Endothelial cell of umbilical vein (primary cell): ENCODE data around the gene LPP. TPM values are rescaled to one million over a fixed set of nuclear protein-coding genes. Genes with fewer than 3 reads are reported as not detected.

Experiments
- BruUV-seq: library from RNA; stranded (reverse); fragments of 400-500 nt; replicated peaks from 2 replicates; lab custom pipeline; 2021; lab: Mats Ljungman, UMichigan
- CTCF ChIA-PET: fragments of 300-600, 350-600 bp; sonication (Branson Sonifier 250); formaldehyde crosslinking; loops from one replicate; lab custom pipeline; 2021; ENCODE audit warnings: antibody characterized with exemption, inconsistent platforms; lab: Charles Lee
- POLR2A ChIA-PET: fragments of 300-600, 350-600 bp; sonication (Branson Sonifier 250); formaldehyde crosslinking; loops from one replicate; lab custom pipeline; 2021; ENCODE audit warnings: antibody characterized with exemption, inconsistent platforms; lab: Charles Lee
- DNase-seq: peaks from one replicate; pipeline ENCODE4 v3.0.0-alpha.2; 2011; ENCODE audit warnings: low read depth, low spot score
- FAIRE-seq: peaks from 2 replicates; lab custom pipeline; 2011; peaks lifted over from hg19 to GRCh38; lab: Jason Lieb, UNC
- H2AFZ ChIP-seq: 2 replicates; pipeline ENCODE4 v1.6.0; 2012; ENCODE audit warnings: low read depth, low read length, control low read depth, inconsistent platforms
- H3K27ac ChIP-seq: 2 replicates; pipeline ENCODE4 v1.5.1; 2011; ENCODE audit warnings: low read depth, mild to moderate bottlenecking, control low read depth, low read length, moderate library complexity; ENCODE audit not compliant: insufficient read depth
- H3K27me3 ChIP-seq, 2 experiments: 2 replicates each; pipeline versions ENCODE4 v1.6.0 to v1.6.1; 2011; ENCODE audit warnings: low read length in 2 of 2, mixed read lengths in 1 of 2; ENCODE audit not compliant: control insufficient read depth in 2 of 2, insufficient read depth in 2 of 2
- H3K36me3 ChIP-seq, 2 experiments: 2 replicates in 1 of 2; 3 replicates in 1 of 2; pipeline ENCODE4 v1.5.1; 2011; ENCODE audit warnings: low read length in 2 of 2, mild to moderate bottlenecking in 1 of 2, moderate library complexity in 1 of 2; ENCODE audit not compliant: control insufficient read depth in 2 of 2, insufficient read depth in 2 of 2; ENCODE audit errors: extremely low read depth in 1 of 2
- H3K4me1 ChIP-seq: 3 replicates; pipeline ENCODE4 v1.5.1; 2011; ENCODE audit warnings: mild to moderate bottlenecking, low read length; ENCODE audit not compliant: control insufficient read depth, insufficient read depth; ENCODE audit errors: extremely low read depth
- H3K4me2 ChIP-seq: 2 replicates; pipeline ENCODE4 v1.6.1; 2011; ENCODE audit warnings: low read length, control low read depth, mixed read lengths; ENCODE audit not compliant: insufficient read depth
- H3K4me3 ChIP-seq, 3 experiments: fragments of 200-600 bp in 1 of 3; sonication (generic), shearing (Covaris generic) in 1 of 3; replicated peaks in 1 of 3; 2 replicates each; pipeline ENCODE4 v1.5.1; 2011 to 2016; ENCODE audit warnings: control low read depth in 3 of 3, low read length in 3 of 3, mild to moderate bottlenecking in 2 of 3, inconsistent platforms in 1 of 3, low read depth in 1 of 3, moderate library complexity in 1 of 3; ENCODE audit not compliant: insufficient read depth in 1 of 3
- H3K79me2 ChIP-seq: 2 replicates; pipeline ENCODE4 v1.6.0; 2012; ENCODE audit warnings: low read length, inconsistent platforms; ENCODE audit not compliant: control insufficient read depth, insufficient read depth
- H3K9ac ChIP-seq: replicated peaks from 2 replicates; pipeline ENCODE3; 2011; ENCODE audit warnings: low read length, control low read depth; ENCODE audit not compliant: insufficient read depth; ENCODE audit errors: extremely low read depth
- H3K9me1 ChIP-seq: replicated peaks from 3 replicates; pipeline ENCODE4 v1.6.0; 2011; ENCODE audit warnings: mild to moderate bottlenecking, low read length; ENCODE audit not compliant: control insufficient read depth, insufficient read depth; ENCODE audit errors: extremely low read depth
- H3K9me3 ChIP-seq: replicated peaks from 2 replicates; pipeline ENCODE4 v1.5.1; 2012; ENCODE audit warnings: low read length, inconsistent platforms; ENCODE audit not compliant: control insufficient read depth, insufficient read depth
- H4K20me1 ChIP-seq: replicated peaks from 2 replicates; pipeline ENCODE3; 2011; ENCODE audit warnings: mild to moderate bottlenecking, low read length; ENCODE audit not compliant: control insufficient read depth, insufficient read depth; ENCODE audit errors: extremely low read depth
- EZH2 ChIP-seq: IDR thresholded peaks from 2 replicates; pipeline ENCODE4 v1.6.1; 2012; ENCODE audit warnings: borderline replicate concordance, low read depth, mild to moderate bottlenecking, moderate library complexity, low read length, inconsistent platforms; ENCODE audit not compliant: severe bottlenecking
- FOS ChIP-seq: IDR thresholded peaks from 2 replicates; pipeline ENCODE4 v1.6.1; 2011; ENCODE audit warnings: mild to moderate bottlenecking, low read length, moderate library complexity, borderline replicate concordance; ENCODE audit not compliant: insufficient read depth
- GATA2 ChIP-seq: IDR thresholded peaks from 2 replicates; pipeline ENCODE4 v1.7.0; 2011; ENCODE audit warnings: low read depth, mild to moderate bottlenecking, moderate library complexity, mixed read lengths, low read length; ENCODE audit not compliant: insufficient read length, insufficient read depth
- JUN ChIP-seq: IDR thresholded peaks from 2 replicates; pipeline ENCODE4 v1.6.1; 2011; ENCODE audit warnings: borderline replicate concordance, low read depth; ENCODE audit not compliant: insufficient read length, insufficient read depth
- MYC ChIP-seq: IDR thresholded peaks from one replicate; pipeline ENCODE4 v1.6.1; 2011; ENCODE audit warnings: mild to moderate bottlenecking, low read depth, low read length
- POLR2A ChIP-seq: IDR thresholded peaks from 2 replicates; pipeline ENCODE4 v1.6.1; 2012; ENCODE audit warnings: low read depth, mild to moderate bottlenecking, control low read depth, low read length
- POLR2AphosphoS5 ChIP-seq: IDR thresholded peaks from 2 replicates; pipeline ENCODE4 v1.6.1; 2012; ENCODE audit warnings: low read depth, mild to moderate bottlenecking, control low read depth, low read length, moderate library complexity; ENCODE audit not compliant: insufficient read depth
- dilution Hi-C: fragments of 300-500 bp; cut with MboI; formaldehyde crosslinking; loops from one replicate; pipeline ENCODE4 v1.15.0; 2019; ENCODE audit warnings: low sequenced_read_pairs; ENCODE audit not compliant: extremely low pct_ligation_motif_present
- intact Hi-C: fragments of 100-400 bp; cut with micrococcal nuclease; formaldehyde crosslinking; loops from one replicate; pipeline ENCODE4 v1.10.0; 2022
- polyA plus RNA-seq, 4 experiments: library from polyadenylated mRNA; depleted of rRNA in 3 of 4; stranded (reverse) in 3 of 4; unstranded in 1 of 4; fragments of >200 nt; gene quantifications; 2 replicates each; pipeline versions ENCODE4 v1.2.1 to v1.2.3, GENCODE V29; 2011 to 2012; ENCODE audit warnings: missing spikeins in 1 of 4
- total RNA-seq: library from RNA; stranded (reverse); gene quantifications from 2 replicates; pipeline ENCODE4 v1.2.3, GENCODE V29; 2021
- TF ChIP-seq, protein P1 (sequence below): IDR thresholded peaks from 2 replicates; pipeline ENCODE4 v1.6.1; 2011; ENCODE audit not compliant: insufficient read depth, insufficient read length
- TF ChIP-seq, protein P2 (sequence below), 2 donors: IDR thresholded peaks; 1 replicate in 1 of 2; 2 replicates in 1 of 2; pipeline ENCODE4 v1.5.1; 2011; ENCODE audit warnings: low read length in 2 of 2, mild to moderate bottlenecking in 2 of 2, moderate library complexity in 2 of 2, control low read depth in 1 of 2, inconsistent platforms in 1 of 2, low read depth in 1 of 2; ENCODE audit not compliant: insufficient read depth in 1 of 2; ENCODE audit errors: extremely low read depth in 1 of 2

The LPP gene
- total and polyA plus RNA-seq, 2 donors (not counting 3 experiments of a cell fraction or from before 2014, with no cell fraction given): 16.9 to 153 TPM

DNA sequence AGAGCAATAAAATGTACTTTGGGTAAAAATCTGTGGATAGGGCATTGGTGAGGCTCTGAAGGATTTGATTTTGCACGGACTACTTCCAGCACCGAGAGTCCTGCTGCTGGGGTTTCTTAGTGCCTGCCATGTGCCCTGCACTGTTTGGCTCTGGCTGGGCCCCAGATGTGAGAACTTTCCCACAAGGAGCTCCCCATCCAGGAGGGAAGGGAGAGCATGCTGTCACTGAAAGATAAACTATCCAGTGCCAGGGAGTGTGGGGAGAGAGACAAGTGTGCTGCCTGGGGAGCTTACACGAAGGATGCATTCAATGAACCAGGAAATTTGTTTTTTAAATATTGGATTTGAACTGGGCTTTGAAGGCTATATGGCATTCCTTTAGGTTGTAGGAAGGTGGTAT lies 30.2 kb downstream of the LPP start:
- H4K20me1 ChIP-seq: peaks cover 8% of the 10 kb centered on the region
- no peaks in the 10 kb centered on the region for H3K27me3 ChIP-seq
- intact Hi-C loops: no loop called here
- no peak overlapping the region for H3K9ac ChIP-seq
- H3K27ac ChIP-seq: no peak overlapping the region
- no peak overlapping the region for H3K4me3 ChIP-seq
- BruUV-seq: no TSS peak
- no peak for FAIRE-seq
- H3K79me2 ChIP-seq: peaks cover 46% of the 10 kb centered on the region
- no peak for DNase-seq
- H3K4me2 ChIP-seq: no peak overlapping the region
- POLR2A ChIA-PET: no interaction called here
- CTCF ChIA-PET: interaction anchor here (0.8 to 1.0 kb wide), 2 partner anchors 22 to 178 kb away, joined by 3 to 4 read pairs; no protein-coding TSS in a partner anchor
- no peaks in the 10 kb centered on the region for H3K9me1 ChIP-seq
- H3K9me3 ChIP-seq: no peaks in the 10 kb centered on the region
- dilution Hi-C loops: no loop called here
- TF ChIP-seq FOS: no peak
- no peak for TF ChIP-seq EZH2
- TF ChIP-seq JUN: no peak
- TF ChIP-seq POLR2AphosphoS5: no peak
- no peak for TF ChIP-seq POLR2A
- no peak for TF ChIP-seq MYC
- TF ChIP-seq, protein P1, sequence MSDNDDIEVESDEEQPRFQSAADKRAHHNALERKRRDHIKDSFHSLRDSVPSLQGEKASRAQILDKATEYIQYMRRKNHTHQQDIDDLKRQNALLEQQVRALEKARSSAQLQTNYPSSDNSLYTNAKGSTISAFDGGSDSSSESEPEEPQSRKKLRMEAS: no peak
- no peak for TF ChIP-seq GATA2
- TF ChIP-seq, protein P2, sequence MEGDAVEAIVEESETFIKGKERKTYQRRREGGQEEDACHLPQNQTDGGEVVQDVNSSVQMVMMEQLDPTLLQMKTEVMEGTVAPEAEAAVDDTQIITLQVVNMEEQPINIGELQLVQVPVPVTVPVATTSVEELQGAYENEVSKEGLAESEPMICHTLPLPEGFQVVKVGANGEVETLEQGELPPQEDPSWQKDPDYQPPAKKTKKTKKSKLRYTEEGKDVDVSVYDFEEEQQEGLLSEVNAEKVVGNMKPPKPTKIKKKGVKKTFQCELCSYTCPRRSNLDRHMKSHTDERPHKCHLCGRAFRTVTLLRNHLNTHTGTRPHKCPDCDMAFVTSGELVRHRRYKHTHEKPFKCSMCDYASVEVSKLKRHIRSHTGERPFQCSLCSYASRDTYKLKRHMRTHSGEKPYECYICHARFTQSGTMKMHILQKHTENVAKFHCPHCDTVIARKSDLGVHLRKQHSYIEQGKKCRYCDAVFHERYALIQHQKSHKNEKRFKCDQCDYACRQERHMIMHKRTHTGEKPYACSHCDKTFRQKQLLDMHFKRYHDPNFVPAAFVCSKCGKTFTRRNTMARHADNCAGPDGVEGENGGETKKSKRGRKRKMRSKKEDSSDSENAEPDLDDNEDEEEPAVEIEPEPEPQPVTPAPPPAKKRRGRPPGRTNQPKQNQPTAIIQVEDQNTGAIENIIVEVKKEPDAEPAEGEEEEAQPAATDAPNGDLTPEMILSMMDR (IDR thresholded peaks at IDR 0.05; ENCODE audit: extremely low read depth in 1 of 2, insufficient read depth in 1 of 2, low read depth in 1 of 2, low read length in 2 of 2): no peak
- no peaks in the 10 kb centered on the region for H3K36me3 ChIP-seq
- H3K4me1 ChIP-seq: peaks cover 23% of the 10 kb centered on the region
- no peak overlapping the region for H2AFZ ChIP-seq
